Stimulated activated naive B cell treated with anti-CD40 and anti-IgM and Interleukin-4, amounts not matched to agents 10 μg/mL and 1 μg/mL and 100 μg/mL, for 72 hours (primary cell): ENCODE results near the gene POLE2.
A peak's percentile ranks its signal among the peaks of the same experiment; 100 is the strongest.

Source experiments
- ATAC-seq, 2 donors: fragments of 150-1000 bp; cut with Tn5 transposase; replicated peaks; 2 replicates each; pipeline ENCODE4 v1.10.0; 2021; ENCODE audit warnings: moderate library complexity in 1 of 2
- DNase-seq: peaks from one replicate; pipeline ENCODE4 v3.0.0; 2021
- H3K27ac Mint-ChIP-seq: one replicate; pipeline ENCODE4 v1.8.0; 2022; ENCODE audit warnings: mild to moderate bottlenecking, mixed read lengths
- H3K27me3 Mint-ChIP-seq, 2 donors: one replicate each; pipeline ENCODE4 v1.8.0; 2022; ENCODE audit warnings: mixed read lengths in 2 of 2
- H3K36me3 Mint-ChIP-seq, 2 donors: one replicate each; pipeline ENCODE4 v1.8.0; 2022; ENCODE audit warnings: mixed read lengths in 2 of 2, mild to moderate bottlenecking in 1 of 2
- H3K4me1 Mint-ChIP-seq, 2 donors: one replicate each; pipeline ENCODE4 v1.8.0; 2022; ENCODE audit warnings: mixed read lengths in 2 of 2, mild to moderate bottlenecking in 1 of 2
- H3K4me3 Mint-ChIP-seq, 2 donors: one replicate each; pipeline ENCODE4 v1.8.0; 2022; ENCODE audit warnings: mild to moderate bottlenecking in 2 of 2, mixed read lengths in 2 of 2, moderate library complexity in 1 of 2
- H3K9me3 Mint-ChIP-seq, 2 donors: one replicate each; pipeline ENCODE4 v1.8.0; 2022; ENCODE audit warnings: mixed read lengths in 2 of 2, mild to moderate bottlenecking in 1 of 2

Gene POLE2

DNA sequence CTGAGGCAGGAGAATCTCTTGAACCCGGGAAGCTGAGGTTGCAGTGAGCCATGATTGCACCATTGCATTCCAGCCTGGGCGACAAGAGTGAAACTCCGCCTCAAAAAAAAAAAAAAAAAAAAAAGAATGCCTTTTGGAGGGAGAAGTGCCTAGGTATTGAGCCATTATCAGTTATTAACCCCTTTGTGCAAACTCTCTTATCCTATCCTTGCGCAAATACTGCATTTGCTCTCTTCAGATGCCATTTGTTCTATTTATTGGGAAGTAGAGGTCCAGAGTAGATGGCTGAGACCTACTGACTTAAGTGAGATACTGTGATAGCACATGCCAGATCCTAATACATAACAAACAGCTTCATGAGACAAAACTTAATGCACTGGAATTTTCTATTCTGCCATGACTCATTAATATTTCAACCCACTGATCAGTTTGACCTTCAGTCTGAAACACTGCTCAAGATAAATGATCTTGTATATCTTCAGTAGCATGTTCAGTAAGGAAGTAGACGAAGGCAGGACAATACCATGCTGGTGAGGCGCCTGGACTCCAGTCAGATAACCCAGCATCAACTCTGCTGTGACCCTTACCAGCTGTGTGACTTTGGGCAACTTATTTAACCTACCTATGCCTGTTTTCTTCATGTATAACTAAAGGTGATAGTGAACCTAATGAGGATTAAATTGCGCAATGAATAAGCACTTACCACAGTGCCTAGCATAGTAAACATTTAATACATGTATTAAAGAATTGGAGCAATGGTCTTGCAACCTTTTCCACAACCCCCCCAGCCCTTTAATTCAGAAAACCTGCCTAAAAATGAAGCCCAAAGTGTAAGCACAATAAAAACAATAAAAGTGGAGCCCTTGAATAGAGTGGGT lies 47.2 kb downstream of the POLE2 start:
- Mint-ChIP-seq H3K36me3 (peaks cover 30 to 43% of the 10 kb centered on the region in 2 donors), H3K4me1 (peaks cover 28 to 59% of the 10 kb centered on the region in 2 donors), H3K27me3 (no peaks in the 10 kb centered on the region), H3K9me3 (no peaks in the 10 kb centered on the region), H3K4me3 (no peak overlapping the region), H3K27ac (no peak overlapping the region)
- DNase-seq (no peak), ATAC-seq (peak in 1 of 2 donors; percentile 22)

DNA sequence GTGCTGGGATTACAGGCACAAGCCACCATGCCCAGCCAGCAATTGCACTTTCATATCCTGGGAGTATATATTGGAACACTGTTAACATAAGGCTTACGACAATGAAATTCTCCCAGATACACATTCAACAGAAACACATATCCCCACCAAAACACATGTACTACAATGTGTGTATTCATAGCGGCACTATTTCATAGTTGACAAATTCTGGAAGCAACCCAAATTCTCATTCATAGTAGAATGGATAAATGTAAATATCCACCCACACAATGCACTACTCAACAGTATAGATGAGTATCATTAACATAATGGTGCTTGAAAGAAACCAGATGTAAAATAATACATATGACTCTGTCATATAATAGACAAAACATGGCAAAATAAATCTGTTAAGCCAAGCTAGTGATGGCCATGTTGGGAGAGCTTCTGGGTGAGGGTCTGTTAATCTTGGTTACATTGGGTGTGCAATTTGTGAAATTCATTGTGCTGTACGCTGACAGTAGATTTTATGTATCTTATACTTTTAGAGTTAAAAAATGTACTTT lies 50.4 kb downstream of the POLE2 start:
- peak overlapping the region; percentile 42 for H3K27ac Mint-ChIP-seq
- peaks cover 28 to 68% of the 10 kb centered on the region in 2 donors for H3K4me1 Mint-ChIP-seq

DNA sequence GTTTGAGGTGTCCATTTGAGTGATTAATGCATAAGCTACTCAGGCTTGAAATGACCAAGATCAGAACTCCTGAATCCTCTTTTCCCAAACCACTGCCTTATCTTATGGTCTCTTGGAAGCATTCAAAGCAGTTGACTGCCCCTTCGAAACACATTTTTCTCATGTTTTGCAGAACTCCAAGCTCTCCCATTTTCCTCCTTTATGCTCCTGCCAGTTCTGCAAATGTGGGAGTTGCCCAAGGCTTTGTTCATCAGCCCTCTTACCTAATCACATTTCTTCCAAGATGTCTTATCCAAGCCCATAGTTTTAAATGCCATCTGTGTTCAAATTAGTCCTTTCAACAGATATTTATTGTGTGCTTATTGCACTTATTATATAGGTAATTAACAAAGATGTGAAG lies 51.1 kb downstream of the POLE2 start:
- H3K27ac Mint-ChIP-seq: peak overlapping the region; percentile 62
- DNase-seq (no peak), ATAC-seq (no peak)
- H3K4me1 Mint-ChIP-seq: peaks cover 21 to 60% of the 10 kb centered on the region in 2 donors
- H3K4me3 Mint-ChIP-seq: peak overlapping the region; percentile 52 to 59
- H3K9me3 Mint-ChIP-seq: no peaks in the 10 kb centered on the region
- H3K36me3 Mint-ChIP-seq: peaks cover 33 to 51% of the 10 kb centered on the region in 2 donors
- no peaks in the 10 kb centered on the region for H3K27me3 Mint-ChIP-seq

More for the DNA sequence above, 50.4 kb downstream of the POLE2 start:
- Mint-ChIP-seq H3K4me3 (no peak overlapping the region), H3K9me3 (no peaks in the 10 kb centered on the region), H3K27me3 (no peaks in the 10 kb centered on the region), H3K36me3 (peaks cover 35 to 57% of the 10 kb centered on the region in 2 donors)
- ATAC-seq: no peak
- no peak for DNase-seq

DNA sequence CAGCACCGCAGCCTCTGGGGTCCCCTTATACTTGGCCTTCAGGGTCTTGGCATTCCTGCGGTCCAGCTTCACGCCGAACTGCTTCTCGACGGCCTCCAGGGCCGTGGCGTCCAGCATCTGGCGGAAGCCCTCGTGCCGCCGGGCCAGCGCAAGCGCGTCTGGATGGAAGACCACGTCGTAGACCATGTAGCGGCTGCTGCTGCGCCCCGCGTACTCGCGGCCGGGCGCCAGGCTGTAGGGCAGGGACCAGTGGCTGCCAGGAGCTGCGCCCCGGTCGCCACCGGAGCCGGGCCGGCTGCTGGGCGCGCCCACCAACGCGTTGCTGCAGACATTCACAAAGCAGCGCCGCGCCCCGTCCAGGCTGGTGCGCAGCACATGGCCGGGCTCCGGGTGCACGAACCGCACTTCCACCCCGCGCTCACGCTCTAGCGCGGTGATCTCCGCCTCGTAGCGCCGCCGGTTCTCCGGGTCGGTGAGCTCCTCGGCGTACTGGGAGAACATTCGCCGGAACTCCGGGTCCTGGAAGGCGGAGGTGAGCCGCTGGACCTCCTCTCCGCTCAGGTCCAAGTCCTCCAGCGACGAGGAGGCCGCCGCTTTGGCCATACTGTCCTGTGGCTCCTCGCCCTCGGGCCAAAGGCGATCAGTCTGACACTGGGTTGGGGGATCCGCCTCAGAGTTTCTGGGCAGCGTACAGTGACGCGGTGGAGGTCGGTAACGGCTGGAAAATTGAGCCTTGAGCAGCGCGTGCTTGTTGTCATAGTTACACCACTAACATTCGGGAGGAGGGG lies 53.3 kb downstream of the POLE2 start, which contains the start of gene DNAAF2:
Gene DNAAF2, minus strand, starts transcription at position 698 of the 788 bp plus-strand sequence. Its CDS starts 95 bp downstream, at position 603.
- no peaks in the 10 kb centered on the region for H3K27me3 Mint-ChIP-seq
- peak; percentile 67 for DNase-seq
- peaks cover 33 to 45% of the 10 kb centered on the region in 2 donors for H3K36me3 Mint-ChIP-seq
- H3K4me1 Mint-ChIP-seq: peaks cover 17 to 52% of the 10 kb centered on the region in 2 donors
- no peaks in the 10 kb centered on the region for H3K9me3 Mint-ChIP-seq
- ATAC-seq: peak; percentile 57 to 61
- peak within 1 kb of the TSS; percentile 98 for H3K27ac Mint-ChIP-seq
- peak within 1 kb of the TSS; percentile 91 to 99 for H3K4me3 Mint-ChIP-seq

DNA sequence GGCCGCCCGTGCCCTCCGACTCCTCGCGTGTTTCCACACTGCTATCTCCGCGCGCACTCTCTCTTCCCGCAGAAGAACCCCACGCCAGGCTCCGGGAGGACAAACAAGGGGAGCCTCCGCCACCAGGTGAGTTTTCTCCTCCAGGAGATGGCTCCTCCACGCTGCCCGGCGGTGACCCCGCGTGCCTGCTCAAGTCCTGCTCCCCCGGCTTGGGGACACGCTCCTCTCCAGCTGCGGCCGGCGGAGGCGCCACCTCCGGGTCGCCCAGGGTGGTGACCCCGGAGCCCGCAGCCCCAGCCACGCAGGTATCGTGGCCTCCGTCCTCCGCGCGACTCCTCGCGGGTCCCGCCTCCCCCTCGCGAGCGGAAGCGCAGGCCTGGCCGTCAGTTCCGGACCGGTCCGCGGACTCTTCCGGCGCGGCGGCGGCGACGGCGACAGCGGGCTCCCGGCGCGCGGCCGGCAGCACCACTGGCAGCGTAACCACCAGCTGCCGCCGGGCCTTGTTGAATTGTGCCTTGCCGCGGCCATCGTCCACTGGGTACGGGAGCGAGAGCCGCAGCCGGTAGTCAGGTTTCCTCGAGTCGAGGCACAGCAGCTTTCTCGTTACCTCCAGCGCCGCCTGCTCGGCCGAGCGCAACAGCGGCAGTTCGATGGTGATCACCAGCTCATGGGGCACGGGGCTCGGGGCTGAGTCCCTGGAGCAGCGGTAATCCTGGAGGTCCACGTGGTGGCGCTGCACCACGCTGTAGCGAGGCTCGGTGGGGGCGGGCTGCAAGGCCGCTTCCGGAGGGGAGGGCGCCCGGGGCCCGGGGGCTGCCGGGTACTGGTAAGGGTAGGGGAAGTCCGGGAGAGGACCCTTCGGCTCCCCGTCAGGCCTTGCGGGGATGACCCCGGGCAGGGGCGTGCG lies 54.1 kb downstream of the POLE2 start:
- H3K36me3 Mint-ChIP-seq: peaks cover 28 to 40% of the 10 kb centered on the region in 2 donors
- peak; percentile 92 for DNase-seq
- H3K27ac Mint-ChIP-seq: peak overlapping the region; percentile 98
- H3K27me3 Mint-ChIP-seq: no peaks in the 10 kb centered on the region
- peaks cover 15 to 52% of the 10 kb centered on the region in 2 donors for H3K4me1 Mint-ChIP-seq
- no peaks in the 10 kb centered on the region for H3K9me3 Mint-ChIP-seq
- H3K4me3 Mint-ChIP-seq: peak overlapping the region; percentile 91 to 99
- peak; percentile 82 to 88 for ATAC-seq

DNA sequence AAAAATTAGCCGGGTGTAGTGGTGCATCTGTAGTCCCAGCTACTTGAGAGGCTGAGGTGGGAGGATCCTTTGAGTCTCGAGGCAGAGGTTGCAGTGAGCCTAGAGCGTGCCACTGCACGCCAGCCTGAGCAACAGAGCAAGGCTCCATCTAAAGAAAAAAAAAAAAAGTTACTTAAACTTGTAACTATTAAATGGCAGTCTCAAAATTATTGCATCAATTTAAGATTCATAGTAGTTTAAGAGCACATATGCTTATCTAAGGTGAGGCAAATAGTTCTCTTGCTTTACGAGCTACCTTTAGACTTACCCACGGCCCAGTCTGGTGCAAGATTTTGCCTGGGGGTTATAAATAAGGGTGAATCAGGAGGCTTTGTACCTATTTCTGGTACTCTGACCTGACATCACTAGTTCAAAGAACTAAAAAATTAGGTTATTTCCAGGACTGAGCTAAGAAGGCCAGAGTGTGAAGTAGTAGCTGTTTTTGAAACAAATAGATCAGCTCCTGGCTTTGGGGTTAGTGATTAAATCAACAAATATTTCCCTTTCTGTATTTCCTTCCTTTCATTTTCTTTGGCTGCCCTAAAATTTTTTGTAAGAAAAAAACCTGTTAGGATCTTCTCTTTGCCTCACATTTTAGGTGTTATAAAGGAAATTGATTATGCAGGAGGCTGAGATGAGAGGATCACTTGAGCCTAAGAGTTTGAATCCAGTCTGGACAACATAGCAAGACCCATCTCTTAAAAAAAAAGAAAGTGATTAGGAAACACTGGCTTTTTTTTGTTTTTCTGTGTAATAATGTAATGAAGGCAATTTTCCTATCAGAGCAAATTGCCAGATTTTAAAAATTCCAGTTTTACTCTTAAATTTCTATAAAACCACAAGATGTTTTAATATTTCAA lies 63.8 kb downstream of the POLE2 start:
- no peak for ATAC-seq
- peak overlapping the region; percentile 25 for H3K27ac Mint-ChIP-seq
- H3K4me3 Mint-ChIP-seq: peak overlapping the region in 1 of 2 donors; percentile 54
- no peaks in the 10 kb centered on the region for H3K27me3 Mint-ChIP-seq
- DNase-seq: no peak
- no peaks in the 10 kb centered on the region for H3K9me3 Mint-ChIP-seq
- peaks cover 15 to 42% of the 10 kb centered on the region in 2 donors for H3K4me1 Mint-ChIP-seq
- H3K36me3 Mint-ChIP-seq: peaks cover 20 to 34% of the 10 kb centered on the region in 2 donors

DNA sequence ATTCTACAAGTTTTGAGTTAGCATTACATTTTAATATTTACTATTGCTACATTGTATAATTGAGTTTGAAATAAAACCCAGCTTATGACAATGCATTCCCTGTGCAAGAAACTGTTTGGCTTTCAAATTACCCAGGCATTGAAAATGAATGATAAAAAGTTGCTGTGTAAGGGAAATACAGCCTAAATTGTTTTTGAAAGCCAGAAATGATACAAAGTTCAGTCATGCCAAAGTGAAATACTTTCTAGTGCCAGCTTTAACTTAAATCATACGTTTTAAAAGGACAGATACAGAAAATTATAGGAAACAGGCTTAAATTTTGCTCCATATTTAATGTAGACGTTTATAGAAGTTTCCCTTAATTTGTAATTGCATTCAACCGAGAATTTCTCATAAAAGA lies 64.6 kb downstream of the POLE2 start:
- Mint-ChIP-seq H3K27me3 (no peaks in the 10 kb centered on the region), H3K4me1 (peaks cover 19 to 42% of the 10 kb centered on the region in 2 donors), H3K36me3 (peaks cover 24 to 40% of the 10 kb centered on the region in 2 donors), H3K9me3 (no peaks in the 10 kb centered on the region), H3K4me3 (no peak overlapping the region), H3K27ac (peak overlapping the region; percentile 25)
- ATAC-seq: no peak
- DNase-seq: no peak

DNA sequence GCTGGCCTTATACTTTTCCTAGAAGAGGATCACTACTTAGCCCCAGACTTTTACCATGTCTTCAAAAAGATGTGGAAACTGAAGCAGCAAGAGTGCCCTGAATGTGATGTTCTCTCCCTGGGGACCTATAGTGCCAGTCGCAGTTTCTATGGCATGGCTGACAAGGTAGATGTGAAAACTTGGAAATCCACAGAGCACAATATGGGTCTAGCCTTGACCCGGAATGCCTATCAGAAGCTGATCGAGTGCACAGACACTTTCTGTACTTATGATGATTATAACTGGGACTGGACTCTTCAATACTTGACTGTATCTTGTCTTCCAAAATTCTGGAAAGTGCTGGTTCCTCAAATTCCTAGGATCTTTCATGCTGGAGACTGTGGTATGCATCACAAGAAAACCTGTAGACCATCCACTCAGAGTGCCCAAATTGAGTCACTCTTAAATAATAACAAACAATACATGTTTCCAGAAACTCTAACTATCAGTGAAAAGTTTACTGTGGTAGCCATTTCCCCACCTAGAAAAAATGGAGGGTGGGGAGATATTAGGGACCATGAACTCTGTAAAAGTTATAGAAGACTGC lies 65.9 kb downstream of the POLE2 start:
- H3K4me3 Mint-ChIP-seq: peak overlapping the region; percentile 93 to 96
- H3K4me1 Mint-ChIP-seq: peaks cover 23 to 46% of the 10 kb centered on the region in 2 donors
- DNase-seq: no peak
- H3K36me3 Mint-ChIP-seq: peaks cover 27 to 44% of the 10 kb centered on the region in 2 donors
- no peaks in the 10 kb centered on the region for H3K9me3 Mint-ChIP-seq
- no peaks in the 10 kb centered on the region for H3K27me3 Mint-ChIP-seq
- no peak for ATAC-seq
- peak overlapping the region; percentile 98 for H3K27ac Mint-ChIP-seq

DNA sequence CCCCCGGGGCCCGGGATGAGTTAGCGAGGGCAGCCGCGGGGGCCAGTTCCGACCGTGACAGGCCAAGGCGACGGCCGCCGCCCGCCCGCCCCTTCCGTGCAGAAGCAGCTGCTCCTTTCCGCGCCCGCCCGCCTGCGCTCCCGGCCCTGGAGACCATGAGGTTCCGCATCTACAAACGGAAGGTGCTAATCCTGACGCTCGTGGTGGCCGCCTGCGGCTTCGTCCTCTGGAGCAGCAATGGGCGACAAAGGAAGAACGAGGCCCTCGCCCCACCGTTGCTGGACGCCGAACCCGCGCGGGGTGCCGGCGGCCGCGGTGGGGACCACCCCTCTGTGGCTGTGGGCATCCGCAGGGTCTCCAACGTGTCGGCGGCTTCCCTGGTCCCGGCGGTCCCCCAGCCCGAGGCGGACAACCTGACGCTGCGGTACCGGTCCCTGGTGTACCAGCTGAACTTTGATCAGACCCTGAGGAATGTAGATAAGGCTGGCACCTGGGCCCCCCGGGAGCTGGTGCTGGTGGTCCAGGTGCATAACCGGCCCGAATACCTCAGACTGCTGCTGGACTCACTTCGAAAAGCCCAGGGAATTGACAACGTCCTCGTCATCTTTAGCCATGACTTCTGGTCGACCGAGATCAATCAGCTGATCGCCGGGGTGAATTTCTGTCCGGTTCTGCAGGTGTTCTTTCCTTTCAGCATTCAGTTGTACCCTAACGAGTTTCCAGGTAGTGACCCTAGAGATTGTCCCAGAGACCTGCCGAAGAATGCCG lies 66.7 kb downstream of the POLE2 start:
- H3K36me3 Mint-ChIP-seq: peaks cover 29 to 46% of the 10 kb centered on the region in 2 donors
- no peaks in the 10 kb centered on the region for H3K27me3 Mint-ChIP-seq
- no peaks in the 10 kb centered on the region for H3K9me3 Mint-ChIP-seq
- peak overlapping the region; percentile 98 for H3K27ac Mint-ChIP-seq
- H3K4me3 Mint-ChIP-seq: peak overlapping the region; percentile 93 to 96
- DNase-seq (peak; percentile 68), ATAC-seq (peak; percentile 53 to 62)
- H3K4me1 Mint-ChIP-seq: peaks cover 23 to 48% of the 10 kb centered on the region in 2 donors

DNA sequence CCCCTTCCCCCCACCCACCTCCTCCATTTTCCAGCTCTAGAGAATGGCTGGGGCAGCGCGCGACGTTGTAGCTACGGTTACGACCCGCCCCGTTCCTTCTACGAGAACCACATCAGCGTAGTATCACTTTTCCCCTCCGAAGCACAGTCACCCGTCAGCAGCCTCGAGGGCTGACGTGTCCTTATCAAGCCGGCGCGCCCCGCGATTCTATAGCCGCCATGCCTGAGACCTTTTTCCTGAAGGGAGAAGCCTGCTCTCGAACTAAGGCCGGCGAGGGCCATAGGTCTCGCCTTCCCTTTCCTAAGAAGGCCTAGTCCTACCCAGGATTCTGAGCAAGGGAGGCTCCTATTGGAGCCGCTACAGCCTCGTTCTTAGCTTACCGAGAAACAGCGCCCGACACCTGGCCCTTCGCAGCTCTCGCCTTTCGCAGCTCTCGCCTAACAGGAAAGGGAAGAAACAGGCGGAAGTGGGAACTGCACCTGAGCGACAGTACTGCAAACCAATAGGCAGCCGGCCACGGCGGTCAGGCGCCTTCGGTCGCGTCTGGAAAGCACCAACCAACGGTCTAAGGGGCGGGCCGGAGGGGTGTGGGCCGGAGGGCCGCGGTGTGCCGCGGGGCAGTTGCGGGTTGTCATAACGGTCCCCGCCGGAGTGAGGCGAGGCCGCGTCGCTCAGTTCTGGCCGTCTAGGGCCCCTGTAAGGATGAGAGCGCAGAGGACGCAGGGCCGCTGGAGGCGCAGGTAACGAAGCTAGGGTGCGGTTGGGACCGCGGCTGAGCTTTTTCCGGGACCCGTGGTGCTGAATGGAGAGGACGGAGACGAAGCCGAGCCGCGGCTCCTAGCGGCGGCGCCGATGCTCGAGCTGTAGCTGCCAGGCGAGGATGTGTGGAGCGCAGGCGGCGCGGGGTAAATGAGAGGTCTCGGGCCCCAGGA lies 67.6 kb downstream of the POLE2 start, which contains the start of the genes MGAT2 and RPL36AL:
Gene MGAT2, plus strand, starts transcription at position 618 of the 932 bp plus-strand sequence. CDS start 470 bp downstream, outside the sequence.
Gene RPL36AL, minus strand, starts transcription at position 445 of the 932 bp plus-strand sequence. CDS start 1,522 bp downstream, outside the sequence.
- peaks cover 31 to 49% of the 10 kb centered on the region in 2 donors for H3K36me3 Mint-ChIP-seq
- ATAC-seq: peak; percentile 93 to 95
- H3K4me3 Mint-ChIP-seq: peak within 1 kb of the TSS; percentile 93 to 96
- H3K4me1 Mint-ChIP-seq: peaks cover 20 to 49% of the 10 kb centered on the region in 2 donors
- H3K27me3 Mint-ChIP-seq: no peaks in the 10 kb centered on the region
- H3K9me3 Mint-ChIP-seq: no peaks in the 10 kb centered on the region
- H3K27ac Mint-ChIP-seq: peak within 1 kb of the TSS; percentile 98
- peak; percentile 98 for DNase-seq

DNA sequence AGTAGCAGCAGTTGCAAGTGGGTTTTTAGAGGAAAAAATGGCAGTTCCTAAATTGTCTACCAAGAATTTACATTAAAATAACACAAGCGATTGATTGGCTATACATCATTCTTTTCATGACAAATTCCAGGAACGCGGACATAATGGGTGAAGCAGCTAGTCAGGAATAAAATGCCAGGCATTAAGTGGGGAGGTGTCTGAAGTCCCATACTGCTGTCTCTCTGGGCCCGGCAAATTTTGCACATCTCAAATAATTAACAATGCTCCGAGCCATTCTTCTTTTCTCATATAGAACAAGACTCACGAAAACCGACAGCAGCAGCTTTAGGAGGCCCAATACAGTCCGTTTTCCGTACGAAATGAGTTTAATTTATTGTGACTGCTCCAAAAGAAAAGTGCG lies 68.3 kb downstream of the POLE2 start:
- Mint-ChIP-seq H3K27ac (peak overlapping the region; percentile 98), H3K4me1 (peaks cover 20 to 49% of the 10 kb centered on the region in 2 donors), H3K27me3 (no peaks in the 10 kb centered on the region), H3K36me3 (peaks cover 31 to 49% of the 10 kb centered on the region in 2 donors), H3K9me3 (no peaks in the 10 kb centered on the region), H3K4me3 (peak overlapping the region; percentile 93 to 96)
- ATAC-seq (no peak), DNase-seq (no peak)
